Prostate gland (tissue), 2 donors: ENCODE results near the gene PTRH1.

ENCODE experiments used
- CTCF ChIP-seq, 4 experiments: fragments of 200-600 bp in 2 of 4; fragments of 450-650 bp in 2 of 4; sonication (generic) in 2 of 4; IDR thresholded peaks; 1 replicate in 3 of 4; 2 replicates in 1 of 4; pipeline ENCODE4 v1.5.1; 2016 to 2019; ENCODE audit warnings: antibody characterized with exemption in 4 of 4, mild to moderate bottlenecking in 2 of 4, moderate library complexity in 2 of 4
- POLR2A ChIP-seq: fragments of 450-650 bp; IDR thresholded peaks from one replicate; pipeline ENCODE4 v1.6.1; 2016; ENCODE audit warnings: antibody characterized with exemption, mild to moderate bottlenecking

DNA sequence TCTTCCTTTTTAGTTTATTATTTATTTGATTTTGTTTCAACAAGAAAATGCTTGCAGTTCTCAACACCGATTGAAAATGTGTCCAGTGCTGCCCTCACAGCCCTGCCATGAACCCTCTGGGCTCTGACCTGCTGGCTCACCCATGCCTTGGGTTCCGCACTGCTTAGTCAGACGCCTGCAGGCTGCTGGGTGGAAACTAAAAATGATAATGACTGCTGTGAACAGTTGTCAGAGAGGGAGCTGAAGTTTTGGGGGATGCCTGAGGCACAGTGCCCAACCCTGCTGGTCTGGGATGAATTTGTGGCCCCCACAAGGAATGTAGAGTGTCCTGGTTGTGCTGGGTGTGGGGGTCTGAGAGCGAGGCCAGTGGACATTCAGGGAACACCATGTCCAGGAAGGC, 30.9 kb downstream of the PTRH1 start:
- TF ChIP-seq CTCF (IDR thresholded peaks at IDR 0.05) (no peak), POLR2A (no peak)
